Endothelial cell of umbilical vein (primary cell): Measurements from ENCODE around the gene CGRRF1. TPM values are rescaled to one million over a fixed set of nuclear protein-coding genes. Genes with fewer than 3 reads are reported as not detected.

Source experiments
- BruUV-seq: library from RNA; stranded (reverse); fragments of 400-500 nt; replicated peaks from 2 replicates; lab custom pipeline; 2021; lab: Mats Ljungman, UMichigan
- CTCF ChIA-PET: fragments of 300-600, 350-600 bp; sonication (Branson Sonifier 250); formaldehyde crosslinking; loops from one replicate; lab custom pipeline; 2021; ENCODE audit warnings: antibody characterized with exemption, inconsistent platforms; lab: Charles Lee
- POLR2A ChIA-PET: fragments of 300-600, 350-600 bp; sonication (Branson Sonifier 250); formaldehyde crosslinking; loops from one replicate; lab custom pipeline; 2021; ENCODE audit warnings: antibody characterized with exemption, inconsistent platforms; lab: Charles Lee
- DNase-seq: peaks from one replicate; pipeline ENCODE4 v3.0.0-alpha.2; 2011; ENCODE audit warnings: low read depth, low spot score
- FAIRE-seq: peaks from 2 replicates; lab custom pipeline; 2011; peaks lifted over from hg19 to GRCh38; lab: Jason Lieb, UNC
- H2AFZ ChIP-seq: 2 replicates; pipeline ENCODE4 v1.6.0; 2012; ENCODE audit warnings: low read depth, low read length, control low read depth, inconsistent platforms
- H3K27ac ChIP-seq: 2 replicates; pipeline ENCODE4 v1.5.1; 2011; ENCODE audit warnings: low read depth, mild to moderate bottlenecking, control low read depth, low read length, moderate library complexity; ENCODE audit not compliant: insufficient read depth
- H3K27me3 ChIP-seq, 2 experiments: 2 replicates each; pipeline versions ENCODE4 v1.6.0 to v1.6.1; 2011; ENCODE audit warnings: low read length in 2 of 2, mixed read lengths in 1 of 2; ENCODE audit not compliant: control insufficient read depth in 2 of 2, insufficient read depth in 2 of 2
- H3K36me3 ChIP-seq, 2 experiments: 2 replicates in 1 of 2; 3 replicates in 1 of 2; pipeline ENCODE4 v1.5.1; 2011; ENCODE audit warnings: low read length in 2 of 2, mild to moderate bottlenecking in 1 of 2, moderate library complexity in 1 of 2; ENCODE audit not compliant: control insufficient read depth in 2 of 2, insufficient read depth in 2 of 2; ENCODE audit errors: extremely low read depth in 1 of 2
- H3K4me1 ChIP-seq: 3 replicates; pipeline ENCODE4 v1.5.1; 2011; ENCODE audit warnings: mild to moderate bottlenecking, low read length; ENCODE audit not compliant: control insufficient read depth, insufficient read depth; ENCODE audit errors: extremely low read depth
- H3K4me2 ChIP-seq: 2 replicates; pipeline ENCODE4 v1.6.1; 2011; ENCODE audit warnings: low read length, control low read depth, mixed read lengths; ENCODE audit not compliant: insufficient read depth
- H3K4me3 ChIP-seq, 3 experiments: fragments of 200-600 bp in 1 of 3; sonication (generic), shearing (Covaris generic) in 1 of 3; replicated peaks in 1 of 3; 2 replicates each; pipeline ENCODE4 v1.5.1; 2011 to 2016; ENCODE audit warnings: control low read depth in 3 of 3, low read length in 3 of 3, mild to moderate bottlenecking in 2 of 3, inconsistent platforms in 1 of 3, low read depth in 1 of 3, moderate library complexity in 1 of 3; ENCODE audit not compliant: insufficient read depth in 1 of 3
- H3K79me2 ChIP-seq: 2 replicates; pipeline ENCODE4 v1.6.0; 2012; ENCODE audit warnings: low read length, inconsistent platforms; ENCODE audit not compliant: control insufficient read depth, insufficient read depth
- H3K9ac ChIP-seq: replicated peaks from 2 replicates; pipeline ENCODE3; 2011; ENCODE audit warnings: low read length, control low read depth; ENCODE audit not compliant: insufficient read depth; ENCODE audit errors: extremely low read depth
- H3K9me1 ChIP-seq: replicated peaks from 3 replicates; pipeline ENCODE4 v1.6.0; 2011; ENCODE audit warnings: mild to moderate bottlenecking, low read length; ENCODE audit not compliant: control insufficient read depth, insufficient read depth; ENCODE audit errors: extremely low read depth
- H3K9me3 ChIP-seq: replicated peaks from 2 replicates; pipeline ENCODE4 v1.5.1; 2012; ENCODE audit warnings: low read length, inconsistent platforms; ENCODE audit not compliant: control insufficient read depth, insufficient read depth
- H4K20me1 ChIP-seq: replicated peaks from 2 replicates; pipeline ENCODE3; 2011; ENCODE audit warnings: mild to moderate bottlenecking, low read length; ENCODE audit not compliant: control insufficient read depth, insufficient read depth; ENCODE audit errors: extremely low read depth
- CTCF ChIP-seq, 2 donors: IDR thresholded peaks; 1 replicate in 1 of 2; 2 replicates in 1 of 2; pipeline ENCODE4 v1.5.1; 2011; ENCODE audit warnings: low read length in 2 of 2, mild to moderate bottlenecking in 2 of 2, moderate library complexity in 2 of 2, control low read depth in 1 of 2, inconsistent platforms in 1 of 2, low read depth in 1 of 2; ENCODE audit not compliant: insufficient read depth in 1 of 2; ENCODE audit errors: extremely low read depth in 1 of 2
- EZH2 ChIP-seq: IDR thresholded peaks from 2 replicates; pipeline ENCODE4 v1.6.1; 2012; ENCODE audit warnings: borderline replicate concordance, low read depth, mild to moderate bottlenecking, moderate library complexity, low read length, inconsistent platforms; ENCODE audit not compliant: severe bottlenecking
- FOS ChIP-seq: IDR thresholded peaks from 2 replicates; pipeline ENCODE4 v1.6.1; 2011; ENCODE audit warnings: mild to moderate bottlenecking, low read length, moderate library complexity, borderline replicate concordance; ENCODE audit not compliant: insufficient read depth
- GATA2 ChIP-seq: IDR thresholded peaks from 2 replicates; pipeline ENCODE4 v1.7.0; 2011; ENCODE audit warnings: low read depth, mild to moderate bottlenecking, moderate library complexity, mixed read lengths, low read length; ENCODE audit not compliant: insufficient read length, insufficient read depth
- JUN ChIP-seq: IDR thresholded peaks from 2 replicates; pipeline ENCODE4 v1.6.1; 2011; ENCODE audit warnings: borderline replicate concordance, low read depth; ENCODE audit not compliant: insufficient read length, insufficient read depth
- MYC ChIP-seq: IDR thresholded peaks from one replicate; pipeline ENCODE4 v1.6.1; 2011; ENCODE audit warnings: mild to moderate bottlenecking, low read depth, low read length
- POLR2A ChIP-seq: IDR thresholded peaks from 2 replicates; pipeline ENCODE4 v1.6.1; 2012; ENCODE audit warnings: low read depth, mild to moderate bottlenecking, control low read depth, low read length
- POLR2AphosphoS5 ChIP-seq: IDR thresholded peaks from 2 replicates; pipeline ENCODE4 v1.6.1; 2012; ENCODE audit warnings: low read depth, mild to moderate bottlenecking, control low read depth, low read length, moderate library complexity; ENCODE audit not compliant: insufficient read depth
- dilution Hi-C: fragments of 300-500 bp; cut with MboI; formaldehyde crosslinking; loops from one replicate; pipeline ENCODE4 v1.15.0; 2019; ENCODE audit warnings: low sequenced_read_pairs; ENCODE audit not compliant: extremely low pct_ligation_motif_present
- intact Hi-C: fragments of 100-400 bp; cut with micrococcal nuclease; formaldehyde crosslinking; loops from one replicate; pipeline ENCODE4 v1.10.0; 2022
- polyA plus RNA-seq, 4 experiments: library from polyadenylated mRNA; depleted of rRNA in 3 of 4; stranded (reverse) in 3 of 4; unstranded in 1 of 4; fragments of >200 nt; gene quantifications; 2 replicates each; pipeline versions ENCODE4 v1.2.1 to v1.2.3, GENCODE V29; 2011 to 2012; ENCODE audit warnings: missing spikeins in 1 of 4
- total RNA-seq: library from RNA; stranded (reverse); gene quantifications from 2 replicates; pipeline ENCODE4 v1.2.3, GENCODE V29; 2021
- TF ChIP-seq, protein P1 (sequence below): IDR thresholded peaks from 2 replicates; pipeline ENCODE4 v1.6.1; 2011; ENCODE audit not compliant: insufficient read depth, insufficient read length

Gene CGRRF1
- total and polyA plus RNA-seq, 2 donors (not counting 3 experiments of a cell fraction or from before 2014, with no cell fraction given): 6.6 to 15.7 TPM

DNA sequence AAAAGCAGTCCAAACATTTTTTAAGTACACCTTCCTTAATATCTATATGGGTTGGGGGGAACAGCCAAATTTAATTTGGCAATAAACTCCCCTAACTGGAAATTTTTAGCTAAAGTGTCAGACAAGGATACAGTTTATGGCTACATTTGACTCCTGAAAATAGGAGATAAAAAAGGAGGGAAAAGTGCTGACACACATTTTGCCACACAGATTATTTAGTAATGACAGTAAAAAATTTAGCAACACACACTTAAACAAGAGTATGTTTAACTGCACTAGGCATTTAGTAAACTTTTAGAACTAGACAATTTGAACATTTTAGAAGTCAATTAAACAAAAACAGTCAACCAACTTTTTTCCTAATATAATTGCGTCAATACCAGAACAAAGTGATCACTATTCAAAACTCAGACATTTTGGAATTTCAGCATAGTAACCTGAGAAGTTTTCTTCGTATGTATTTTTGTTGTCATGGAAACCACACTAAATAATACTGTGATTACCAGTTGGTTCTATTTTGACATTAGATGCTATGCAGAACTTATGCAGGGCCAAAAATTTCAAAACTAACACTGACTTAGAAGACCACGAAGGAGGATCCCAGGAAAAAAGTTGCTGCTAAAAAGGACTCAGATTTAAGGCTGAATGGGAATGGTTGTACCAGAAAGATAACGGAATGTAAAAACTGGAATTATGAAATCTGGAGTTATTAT is 34.4 kb upstream of the CGRRF1 start:
- H3K9me1 ChIP-seq: no peaks in the 10 kb centered on the region
- H2AFZ ChIP-seq: no peak overlapping the region
- DNase-seq (no peak), FAIRE-seq (no peak)
- no peak overlapping the region for H3K4me2 ChIP-seq
- H3K27ac ChIP-seq: no peak overlapping the region
- no peaks in the 10 kb centered on the region for H3K79me2 ChIP-seq
- H3K9me3 ChIP-seq: no peaks in the 10 kb centered on the region
- TF ChIP-seq POLR2AphosphoS5: no peak
- no peak for TF ChIP-seq CTCF (IDR thresholded peaks at IDR 0.05; ENCODE audit: extremely low read depth in 1 of 2, insufficient read depth in 1 of 2, low read depth in 1 of 2, low read length in 2 of 2)
- TF ChIP-seq POLR2A: no peak
- TF ChIP-seq GATA2: no peak
- no peak for TF ChIP-seq EZH2
- H3K36me3 ChIP-seq: peaks cover 0 to 2% of the 10 kb centered on the region in 2 experiments
- BruUV-seq: no TSS peak
- no peaks in the 10 kb centered on the region for H4K20me1 ChIP-seq
- ChIA-PET POLR2A (no interaction called here), CTCF (no interaction called here)
- dilution Hi-C loops: no loop called here
- H3K9ac ChIP-seq: no peak overlapping the region
- H3K4me1 ChIP-seq: no peaks in the 10 kb centered on the region
- intact Hi-C loops: no loop called here
- no peak overlapping the region for H3K4me3 ChIP-seq
- H3K27me3 ChIP-seq: no peaks in the 10 kb centered on the region

GRCh38 chr14:54475911-54476310 is 33.8 kb upstream of the CGRRF1 start:
- H2AFZ ChIP-seq: no peak overlapping the region
- no peak for FAIRE-seq
- dilution Hi-C loops (no loop called here), intact Hi-C loops (no loop called here)
- TF ChIP-seq, protein P1, sequence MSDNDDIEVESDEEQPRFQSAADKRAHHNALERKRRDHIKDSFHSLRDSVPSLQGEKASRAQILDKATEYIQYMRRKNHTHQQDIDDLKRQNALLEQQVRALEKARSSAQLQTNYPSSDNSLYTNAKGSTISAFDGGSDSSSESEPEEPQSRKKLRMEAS: no peak
- no peak for TF ChIP-seq GATA2
- no peak for TF ChIP-seq POLR2A
- TF ChIP-seq EZH2: no peak
- no peak for TF ChIP-seq MYC
- TF ChIP-seq JUN: no peak
- TF ChIP-seq FOS: no peak
- POLR2A ChIA-PET: no interaction called here
- no peaks in the 10 kb centered on the region for H3K27me3 ChIP-seq
- no peak overlapping the region for H3K4me2 ChIP-seq
- no peaks in the 10 kb centered on the region for H3K79me2 ChIP-seq
- H3K4me1 ChIP-seq: no peaks in the 10 kb centered on the region
- no peaks in the 10 kb centered on the region for H3K9me3 ChIP-seq
- BruUV-seq: no TSS peak
- H3K9me1 ChIP-seq: no peaks in the 10 kb centered on the region
- H3K27ac ChIP-seq: no peak overlapping the region
- CTCF ChIA-PET: no interaction called here
- H3K4me3 ChIP-seq: no peak overlapping the region
- DNase-seq: no peak
- no peaks in the 10 kb centered on the region for H4K20me1 ChIP-seq
- H3K9ac ChIP-seq: no peak overlapping the region
- H3K36me3 ChIP-seq: peaks cover 0 to 2% of the 10 kb centered on the region in 2 experiments
